NCI-H2029 treated with DMSO at 0.1 percent for 48 hours (cell line): ENCODE measurements around the gene FBXL7.

ENCODE experiments used
- DNase-seq: peaks from one replicate; lab custom pipeline; 2025; lab: John Stamatoyannopoulos, UW

The FBXL7 gene

GRCh38 chr5:15893866-15894265 lies 393.9 kb downstream of the FBXL7 start:
- DNase-seq: no peak

GRCh38 chr5:15897656-15898055 lies 397.7 kb downstream of the FBXL7 start:
- DNase-seq: no peak

- DNase-seq: no peak
Observed at GRCh38 chr5:15898641-15899040, 398.7 kb downstream of the FBXL7 start.

- DNase-seq: no peak
Observed at GRCh38 chr5:15899481-15899880, 399.5 kb downstream of the FBXL7 start.

- DNase-seq: no peak
Observed at GRCh38 chr5:15901151-15901550, 401.2 kb downstream of the FBXL7 start.

GRCh38 chr5:15902066-15902465 lies 402.1 kb downstream of the FBXL7 start:
- no peak for DNase-seq

GRCh38 chr5:15904899-15905830 lies 405.2 kb downstream of the FBXL7 start:
- no peak for DNase-seq

GRCh38 chr5:15914638-15915037 lies 414.7 kb downstream of the FBXL7 start:
- no peak for DNase-seq

GRCh38 chr5:15926586-15926985 lies 426.6 kb downstream of the FBXL7 start:
- no peak for DNase-seq

GRCh38 chr5:15927710-15928380 lies 427.9 kb downstream of the FBXL7 start:
- DNase-seq: no peak

GRCh38 chr5:15929611-15930263 lies 429.8 kb downstream of the FBXL7 start:
- DNase-seq: no peak

- no peak for DNase-seq
Observed at GRCh38 chr5:15932066-15932465, 432.1 kb downstream of the FBXL7 start.

GRCh38 chr5:15933259-15934207 lies 433.6 kb downstream of the FBXL7 start:
- no peak for DNase-seq

- no peak for DNase-seq
Observed at GRCh38 chr5:15936505-15937245, 436.7 kb downstream of the FBXL7 start.

- no peak for DNase-seq
Observed at GRCh38 chr5:15937708-15938107, 437.7 kb downstream of the FBXL7 start.

GRCh38 chr5:15938186-15938585 lies 438.2 kb downstream of the FBXL7 start:
- DNase-seq: no peak

- no peak for DNase-seq
Observed at GRCh38 chr5:15938961-15939360, 439.0 kb downstream of the FBXL7 start.

GRCh38 chr5:15940905-15941304 lies 440.9 kb downstream of the FBXL7 start:
- DNase-seq: no peak

GRCh38 chr5:15943487-15943886 lies 443.5 kb downstream of the FBXL7 start:
- no peak for DNase-seq

- no peak for DNase-seq
Observed at GRCh38 chr5:15946026-15946425, 446.0 kb downstream of the FBXL7 start.

GRCh38 chr5:15948190-15948589 lies 448.2 kb downstream of the FBXL7 start:
- DNase-seq: no peak
